OCI-LY3 (cell line): ENCODE results near the gene GULP1.
A peak's percentile ranks its signal among the peaks of the same experiment; 100 is the strongest.

Experiments
- H2AFZ ChIP-seq: fragments of 200-600, 300-600 bp; shearing (Covaris generic); 2 replicates; pipeline ENCODE4 v1.6.0; 2014; ENCODE audit warnings: antibody characterized with exemption, low read depth, low read length
- H3K27ac ChIP-seq: fragments of 200-600, 300-600 bp; sonication (generic); 2 replicates; pipeline ENCODE4 v1.5.1; 2014; ENCODE audit warnings: mild to moderate bottlenecking, low read length, moderate library complexity, mixed read lengths
- H3K27me3 ChIP-seq: fragments of 200-600, 300-600 bp; sonication (generic); 2 replicates; pipeline ENCODE4 v1.6.1; 2014; ENCODE audit warnings: low read depth, low read length, mixed read lengths
- H3K36me3 ChIP-seq: fragments of 200-600, 300-600 bp; sonication (generic); replicated peaks from 2 replicates; pipeline ENCODE3; 2014; ENCODE audit warnings: low read depth, low read length, mixed read lengths
- H3K4me1 ChIP-seq: fragments of 300-600, 200-600 bp; sonication (generic); 2 replicates; pipeline ENCODE4 v1.6.1; 2014; ENCODE audit warnings: low read length, mixed read lengths
- H3K4me2 ChIP-seq: fragments of 200-600, 300-600 bp; sonication (generic); 2 replicates; pipeline ENCODE4 v1.6.1; 2014; ENCODE audit warnings: low read length, mixed read lengths
- H3K4me3 ChIP-seq: fragments of 300-600, 200-600 bp; sonication (generic); 2 replicates; pipeline ENCODE4 v1.5.1; 2014; ENCODE audit warnings: antibody characterized with exemption, mild to moderate bottlenecking, low read length, moderate library complexity
- H3K79me2 ChIP-seq: fragments of 300-600, 200-600 bp; shearing (Covaris generic); 2 replicates; pipeline ENCODE4 v1.6.1; 2014; ENCODE audit warnings: mild to moderate bottlenecking, low read length, mixed read lengths
- H3K9ac ChIP-seq: fragments of 300-600, 200-600 bp; shearing (Covaris generic); 2 replicates; pipeline ENCODE4 v1.6.0; 2014; ENCODE audit warnings: mild to moderate bottlenecking, low read length, moderate library complexity
- H3K9me3 ChIP-seq: fragments of 200-600, 300-600 bp; shearing (Covaris generic); 2 replicates; pipeline ENCODE4 v1.6.1; 2014; ENCODE audit warnings: low read length, mixed read lengths; ENCODE audit not compliant: insufficient read depth
- H4K20me1 ChIP-seq: fragments of 200-600, 300-600 bp; sonication (generic); 2 replicates; pipeline ENCODE4 v1.6.1; 2016; ENCODE audit warnings: low read length, mixed read lengths; ENCODE audit not compliant: insufficient read depth
- EZH2phosphoT487 ChIP-seq: fragments of 200-600 bp; shearing (Covaris generic); IDR thresholded peaks from 2 replicates; pipeline ENCODE4 v1.6.1; 2018; ENCODE audit warnings: antibody characterized with exemption, mixed run types, low read depth
- TF ChIP-seq, protein P1 (sequence below): fragments of 200-600, 300-600 bp; sonication (generic); IDR thresholded peaks from 2 replicates; pipeline ENCODE4 v1.5.1; 2014; ENCODE audit warnings: antibody characterized with exemption, low read length, low read depth

The GULP1 gene

DNA sequence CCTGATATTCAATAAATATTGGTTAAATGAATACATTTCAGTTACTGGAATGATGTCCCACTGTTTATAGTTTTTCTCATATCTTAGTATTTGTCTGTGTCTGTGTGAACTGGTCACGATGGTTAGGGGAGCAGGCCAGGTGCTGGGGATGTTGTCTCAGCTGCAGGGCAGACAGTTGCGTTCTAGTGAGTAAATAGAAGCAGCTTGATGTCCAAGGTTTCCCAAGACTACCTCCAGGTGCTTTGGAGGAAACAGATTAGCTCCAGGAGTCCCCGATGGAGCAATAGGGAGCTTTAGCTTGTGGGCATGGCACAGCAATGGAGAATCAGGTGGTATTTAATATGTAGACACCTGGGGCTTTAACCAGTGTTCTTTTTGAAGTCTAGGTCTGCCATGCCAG, 75.5 kb downstream of the GULP1 start:
- H2AFZ ChIP-seq, result no peak overlapping the region
- H3K79me2 ChIP-seq, result no peaks in the 10 kb centered on the region
- H3K9ac ChIP-seq, result no peak overlapping the region
- TF ChIP-seq EZH2phosphoT487, result no peak
- TF ChIP-seq, protein P1, sequence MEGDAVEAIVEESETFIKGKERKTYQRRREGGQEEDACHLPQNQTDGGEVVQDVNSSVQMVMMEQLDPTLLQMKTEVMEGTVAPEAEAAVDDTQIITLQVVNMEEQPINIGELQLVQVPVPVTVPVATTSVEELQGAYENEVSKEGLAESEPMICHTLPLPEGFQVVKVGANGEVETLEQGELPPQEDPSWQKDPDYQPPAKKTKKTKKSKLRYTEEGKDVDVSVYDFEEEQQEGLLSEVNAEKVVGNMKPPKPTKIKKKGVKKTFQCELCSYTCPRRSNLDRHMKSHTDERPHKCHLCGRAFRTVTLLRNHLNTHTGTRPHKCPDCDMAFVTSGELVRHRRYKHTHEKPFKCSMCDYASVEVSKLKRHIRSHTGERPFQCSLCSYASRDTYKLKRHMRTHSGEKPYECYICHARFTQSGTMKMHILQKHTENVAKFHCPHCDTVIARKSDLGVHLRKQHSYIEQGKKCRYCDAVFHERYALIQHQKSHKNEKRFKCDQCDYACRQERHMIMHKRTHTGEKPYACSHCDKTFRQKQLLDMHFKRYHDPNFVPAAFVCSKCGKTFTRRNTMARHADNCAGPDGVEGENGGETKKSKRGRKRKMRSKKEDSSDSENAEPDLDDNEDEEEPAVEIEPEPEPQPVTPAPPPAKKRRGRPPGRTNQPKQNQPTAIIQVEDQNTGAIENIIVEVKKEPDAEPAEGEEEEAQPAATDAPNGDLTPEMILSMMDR, result no peak
- H3K4me3 ChIP-seq, result no peak overlapping the region
- H4K20me1 ChIP-seq, result no peaks in the 10 kb centered on the region
- H3K4me1 ChIP-seq, result peaks cover 4% of the 10 kb centered on the region
- H3K36me3 ChIP-seq, result no peaks in the 10 kb centered on the region
- H3K9me3 ChIP-seq, result no peaks in the 10 kb centered on the region
- H3K4me2 ChIP-seq, result no peak overlapping the region
- H3K27ac ChIP-seq, result no peak overlapping the region
- no peaks in the 10 kb centered on the region for H3K27me3 ChIP-seq

DNA sequence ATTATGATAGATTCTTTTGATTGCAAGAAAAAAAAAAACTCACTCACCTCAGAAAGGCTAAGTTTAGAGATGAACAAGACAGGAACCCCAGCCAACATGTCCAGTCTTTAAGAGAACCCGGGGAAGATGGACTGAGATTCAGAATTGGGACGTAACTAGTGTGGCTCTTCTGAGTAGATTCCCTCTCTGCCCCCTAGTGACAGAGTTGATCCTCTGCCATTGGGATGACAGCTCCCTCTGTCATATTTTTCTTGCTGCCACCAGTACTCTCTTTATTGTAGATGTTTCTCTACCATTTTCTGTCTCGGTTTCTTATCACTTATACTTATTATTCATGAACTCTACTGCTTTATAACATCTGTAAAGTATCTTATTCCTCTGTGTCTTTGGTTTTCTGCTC, 77.7 kb downstream of the GULP1 start:
- H3K27me3 ChIP-seq, result no peaks in the 10 kb centered on the region
- no peak overlapping the region for H3K4me3 ChIP-seq
- H2AFZ ChIP-seq, result peak overlapping the region; percentile 22; the same call in 1 of the 2 replicates
- no peak for TF ChIP-seq EZH2phosphoT487
- TF ChIP-seq, protein P1, result peak; percentile 80
- H3K79me2 ChIP-seq, result no peaks in the 10 kb centered on the region
- no peaks in the 10 kb centered on the region for H3K36me3 ChIP-seq
- H4K20me1 ChIP-seq, result no peaks in the 10 kb centered on the region
- no peaks in the 10 kb centered on the region for H3K9me3 ChIP-seq
- H3K4me2 ChIP-seq, result peak overlapping the region; percentile 40
- H3K4me1 ChIP-seq, result peaks cover 4% of the 10 kb centered on the region
- no peak overlapping the region for H3K27ac ChIP-seq
- H3K9ac ChIP-seq, result no peak overlapping the region

DNA sequence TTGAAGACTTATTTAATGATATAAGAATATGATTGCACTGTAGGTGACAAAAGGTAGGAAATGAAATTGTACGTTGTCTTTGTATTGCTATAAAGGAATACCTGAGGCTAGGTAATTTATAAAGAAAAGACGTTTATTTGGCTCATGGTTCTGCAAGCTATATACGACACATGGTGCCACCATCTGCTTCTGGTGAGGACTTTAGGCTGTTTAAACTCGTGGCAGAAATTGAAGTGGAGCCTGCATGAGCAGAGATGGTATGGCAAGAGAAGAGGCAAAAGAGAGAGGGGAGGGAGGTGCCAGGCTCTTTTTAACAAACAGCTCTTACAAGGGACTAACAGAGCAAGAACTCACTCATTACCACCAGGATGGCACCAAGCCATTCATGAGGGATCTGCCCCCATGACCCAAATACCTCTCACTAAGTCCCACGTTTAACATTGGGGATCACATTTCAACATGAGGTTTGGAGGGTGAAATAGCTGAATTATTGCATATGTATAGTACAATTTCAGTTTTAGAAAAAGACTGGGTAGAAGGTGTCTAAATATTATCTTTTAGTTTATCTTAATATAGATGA, 86.8 kb downstream of the GULP1 start:
- no peaks in the 10 kb centered on the region for H4K20me1 ChIP-seq
- H3K27ac ChIP-seq, result no peak overlapping the region
- no peaks in the 10 kb centered on the region for H3K9me3 ChIP-seq
- no peaks in the 10 kb centered on the region for H3K79me2 ChIP-seq
- no peaks in the 10 kb centered on the region for H3K36me3 ChIP-seq
- no peak overlapping the region for H2AFZ ChIP-seq
- H3K4me1 ChIP-seq, result no peaks in the 10 kb centered on the region
- H3K9ac ChIP-seq, result no peak overlapping the region
- no peak overlapping the region for H3K4me2 ChIP-seq
- TF ChIP-seq EZH2phosphoT487, result no peak
- TF ChIP-seq, protein P1, result no peak
- no peaks in the 10 kb centered on the region for H3K27me3 ChIP-seq
- H3K4me3 ChIP-seq, result no peak overlapping the region

DNA sequence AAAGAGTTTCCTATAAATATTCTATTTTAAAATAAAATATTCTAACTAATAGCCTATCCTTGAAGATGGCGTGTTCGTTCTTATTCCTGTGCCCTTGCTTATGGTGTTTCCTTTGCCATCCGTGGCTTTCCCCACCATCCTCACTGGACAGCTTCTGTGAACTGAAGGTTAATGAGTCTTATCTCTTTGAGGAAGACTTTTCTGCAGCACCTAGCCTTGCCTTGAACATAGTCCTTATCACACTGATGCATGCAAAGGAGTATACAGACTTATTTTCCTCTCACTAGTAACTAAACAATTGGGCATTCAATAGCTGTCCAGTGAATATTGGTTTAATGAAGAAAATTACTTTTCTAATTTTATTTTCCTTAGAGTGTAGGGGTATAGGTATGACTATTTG, 88.1 kb downstream of the GULP1 start:
- Histone ChIP-seq H3K4me1 (no peaks in the 10 kb centered on the region), H4K20me1 (no peaks in the 10 kb centered on the region), H3K4me2 (no peak overlapping the region), H2AFZ (no peak overlapping the region), H3K79me2 (no peaks in the 10 kb centered on the region), H3K27me3 (no peaks in the 10 kb centered on the region), H3K36me3 (no peaks in the 10 kb centered on the region), H3K9ac (no peak overlapping the region), H3K4me3 (no peak overlapping the region), H3K27ac (no peak overlapping the region), H3K9me3 (no peaks in the 10 kb centered on the region)
- no peak for TF ChIP-seq EZH2phosphoT487
- TF ChIP-seq, protein P1, result no peak
